A549 (cell line): ENCODE measurements around the gene CLCN3. TPM values are rescaled to one million over a fixed set of nuclear protein-coding genes. Genes with fewer than 3 reads are reported as not detected.

ENCODE experiments used
- ATAC-seq, 2 experiments: fragments of 200-7000 bp in 1 of 2; fragments of >200 bp in 1 of 2; cut with Nextera tagmentation in 1 of 2; cut with Tn5 transposase in 1 of 2; 3 replicates each; pipeline versions ENCODE4 v1.8.0 to v1.9.1; 2018 to 2020; ENCODE audit warnings: mild to moderate bottlenecking in 1 of 2, moderate library complexity in 1 of 2
- CTCF ChIA-PET: fragments of 300-600 bp; sonication (Branson Sonifier 250); formaldehyde crosslinking; extraction: SDS; loops from one replicate; lab custom pipeline; 2021; ENCODE audit warnings: antibody characterized with exemption, inconsistent platforms; lab: Yijun Ruan, JAX
- POLR2A ChIA-PET: fragments of 350-600 bp; formaldehyde crosslinking; extraction: SDS; loops from one replicate; lab custom pipeline; 2021; ENCODE audit warnings: antibody characterized with exemption, inconsistent platforms; lab: Yijun Ruan, JAX
- DNase-seq, 2 experiments: peaks; one replicate each; pipeline versions ENCODE4 v3.0.0 to v3.0.0-alpha.2; 2011 to 2016; ENCODE audit warnings: low read depth in 1 of 2, low spot score in 1 of 2
- FAIRE-seq: peaks from 2 replicates; lab custom pipeline; 2011; peaks lifted over from hg19 to GRCh38; lab: Jason Lieb, UNC
- H3K27ac ChIP-seq, 2 experiments: fragments of >200 bp; sonication (Bioruptor Twin); formaldehyde crosslinking; 3 replicates each; pipeline ENCODE4 v1.5.1; 2016 to 2017
- H3K4me1 ChIP-seq: fragments of >200 bp; sonication (Bioruptor Twin); formaldehyde crosslinking; 3 replicates; pipeline ENCODE4 v1.6.1; 2016
- H3K4me2 ChIP-seq: fragments of >200 bp; sonication (Bioruptor Twin); formaldehyde crosslinking; 3 replicates; pipeline ENCODE4 v1.6.1; 2016
- H3K4me3 ChIP-seq: fragments of >200 bp; sonication (Bioruptor Twin); formaldehyde crosslinking; 3 replicates; pipeline ENCODE4 v1.5.1; 2016
- H3K9me3 ChIP-seq: fragments of >200 bp; sonication (Bioruptor Twin); formaldehyde crosslinking; 3 replicates; pipeline ENCODE4 v1.6.1; 2016
- CBX2 ChIP-seq: fragments of 200-600 bp; sonication (generic); IDR thresholded peaks from 2 replicates; pipeline ENCODE4 v1.6.1; 2016; ENCODE audit warnings: low read depth, mild to moderate bottlenecking, borderline replicate concordance
- CBX8 ChIP-seq: fragments of 200-600 bp; sonication (generic); IDR thresholded peaks from 2 replicates; pipeline ENCODE4 v1.6.1; 2016
- CEBPB ChIP-seq, 2 experiments: fragments of >200 bp in 1 of 2; sonication (Bioruptor Twin) in 1 of 2; formaldehyde crosslinking in 1 of 2; IDR thresholded peaks; 2 replicates each; pipeline ENCODE4 v1.6.1; 2012 to 2016
- CHD4 ChIP-seq: fragments of 200-600 bp; sonication (generic); IDR thresholded peaks from 2 replicates; pipeline ENCODE4 v1.6.1; 2016; ENCODE audit warnings: antibody characterized with exemption, mild to moderate bottlenecking, borderline replicate concordance
- E2F6 ChIP-seq: IDR thresholded peaks from 2 replicates; pipeline ENCODE4 v1.6.1; 2012; ENCODE audit warnings: low read depth, borderline replicate concordance
- HDAC2 ChIP-seq: fragments of 200-600 bp; sonication (generic); IDR thresholded peaks from 2 replicates; pipeline ENCODE4 v1.6.1; 2016
- HOXA7 ChIP-seq: fragments of 250-450 bp; sonication (Bioruptor Pico); IDR thresholded peaks from 2 replicates; pipeline ENCODE4 v1.5.0; 2020; ENCODE audit warnings: mild to moderate bottlenecking, moderate library complexity
- HOXB13 ChIP-seq: fragments of 250-450 bp; sonication (Bioruptor Pico); IDR thresholded peaks from 2 replicates; pipeline ENCODE4 v1.5.0; 2020; ENCODE audit warnings: low read depth, mild to moderate bottlenecking, moderate library complexity
- JUNB ChIP-seq: fragments of >200 bp; sonication (Bioruptor Twin); formaldehyde crosslinking; IDR thresholded peaks from 2 replicates; pipeline ENCODE4 v1.6.1; 2016
- MAX ChIP-seq: IDR thresholded peaks from 2 replicates; pipeline ENCODE4 v1.6.1; 2012
- MAZ ChIP-seq: fragments of 150-350 bp; IDR thresholded peaks from 2 replicates; pipeline ENCODE4 v1.6.1; 2014; ENCODE audit warnings: antibody characterized with exemption, low read depth, low read length, borderline replicate concordance
- MYC ChIP-seq: IDR thresholded peaks from 2 replicates; pipeline ENCODE4 v1.6.1; 2012; ENCODE audit warnings: mild to moderate bottlenecking, inconsistent platforms, low read length, improper control_type of control experiment, borderline replicate concordance
- NPAS2 ChIP-seq: fragments of 250-450 bp; sonication (Bioruptor Pico); IDR thresholded peaks from 2 replicates; pipeline ENCODE4 v1.8.0; 2022; ENCODE audit warnings: mild to moderate bottlenecking, moderate library complexity, borderline replicate concordance
- NR3C1 ChIP-seq: fragments of >200 bp; sonication (Bioruptor Twin); formaldehyde crosslinking; IDR thresholded peaks from 3 replicates; pipeline ENCODE4 v1.6.1; 2017
- PHF8 ChIP-seq: fragments of 200-600 bp; sonication (generic); IDR thresholded peaks from 2 replicates; pipeline ENCODE4 v1.6.1; 2016; ENCODE audit warnings: low read depth, mild to moderate bottlenecking, antibody characterized with exemption, moderate library complexity, borderline replicate concordance
- RARB ChIP-seq: fragments of 250-450 bp; sonication (Bioruptor Pico); IDR thresholded peaks from 2 replicates; pipeline ENCODE4 v1.8.0; 2021; ENCODE audit warnings: mild to moderate bottlenecking, moderate library complexity
- RCOR1 ChIP-seq: fragments of 150-350 bp; IDR thresholded peaks from 2 replicates; pipeline ENCODE4 v1.6.1; 2014; ENCODE audit warnings: antibody characterized with exemption, low read length, low read depth
- RNF2 ChIP-seq: fragments of 200-600 bp; sonication (generic); IDR thresholded peaks from 2 replicates; pipeline ENCODE4 v1.6.1; 2016; ENCODE audit warnings: low read depth, mild to moderate bottlenecking, antibody characterized with exemption, moderate library complexity, borderline replicate concordance
- TFCP2L1 ChIP-seq: fragments of 250-450 bp; sonication (Bioruptor Pico); IDR thresholded peaks from 2 replicates; pipeline ENCODE4 v1.5.0; 2021; ENCODE audit warnings: mild to moderate bottlenecking
- TP53 ChIP-seq: fragments of 250-450 bp; sonication (Bioruptor Pico); IDR thresholded peaks from 2 replicates; pipeline ENCODE4 v1.5.0; 2021; ENCODE audit warnings: mild to moderate bottlenecking, moderate library complexity
- WGBS: methylation state at CpG from one replicate; pipeline ENCODE4 v1.1.6; 2017; ENCODE audit errors: missing lambda C conversion rate; 5-methylcytosine and 5-hydroxymethylcytosine counted together
- polyA plus RNA-seq, 4 experiments: library from polyadenylated mRNA; depleted of rRNA in 3 of 4; stranded (reverse); fragments of >200 nt; fragmentation: RNase III in 1 of 4; extraction: RNeasy Plus Mini Kit Qiagen cat#74134 plus additional on column Dnase treatment in 1 of 4; gene quantifications; 2 replicates in 3 of 4; 3 replicates in 1 of 4; pipeline ENCODE4 v1.2.3, GENCODE V29; 2011 to 2017
- TF ChIP-seq, protein P1 (sequence below): fragments of 200-600 bp; sonication (generic); IDR thresholded peaks from 2 replicates; pipeline ENCODE4 v1.6.1; 2016; ENCODE audit warnings: antibody characterized with exemption, mild to moderate bottlenecking, moderate library complexity
- TF ChIP-seq, protein P2 (sequence below): fragments of >200 bp; sonication (Bioruptor Twin); formaldehyde crosslinking; IDR thresholded peaks from 3 replicates; pipeline ENCODE4 v1.6.1; 2016

The CLCN3 gene
- polyA plus RNA-seq, 2 of the 4 experiments (the other 2 are of a cell fraction), result 18.8 to 53.6 TPM

DNA sequence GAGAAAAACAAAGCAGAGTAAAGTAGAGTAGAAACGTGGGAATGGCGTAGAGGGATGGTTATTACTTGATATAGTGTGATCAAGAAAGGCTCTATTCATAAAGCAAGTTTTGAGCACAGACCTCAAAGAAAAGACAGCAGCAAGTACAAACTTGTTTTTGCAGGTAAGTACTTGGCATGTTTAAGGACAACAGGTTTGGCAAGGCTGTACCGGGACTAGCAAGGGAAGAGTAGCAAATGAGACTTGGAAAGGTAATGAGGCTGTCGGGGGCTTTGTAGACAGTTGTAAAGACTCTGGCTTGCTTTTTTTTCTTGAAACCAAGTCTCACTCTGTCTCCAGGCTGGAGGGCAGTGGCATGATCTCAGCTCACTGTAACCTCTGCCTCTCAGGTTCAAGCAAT lies 48.9 kb upstream of the CLCN3 start (continued):
- TF ChIP-seq HDAC2 (no peak), TP53 (CRISPR knock-in tag) (no peak)

DNA sequence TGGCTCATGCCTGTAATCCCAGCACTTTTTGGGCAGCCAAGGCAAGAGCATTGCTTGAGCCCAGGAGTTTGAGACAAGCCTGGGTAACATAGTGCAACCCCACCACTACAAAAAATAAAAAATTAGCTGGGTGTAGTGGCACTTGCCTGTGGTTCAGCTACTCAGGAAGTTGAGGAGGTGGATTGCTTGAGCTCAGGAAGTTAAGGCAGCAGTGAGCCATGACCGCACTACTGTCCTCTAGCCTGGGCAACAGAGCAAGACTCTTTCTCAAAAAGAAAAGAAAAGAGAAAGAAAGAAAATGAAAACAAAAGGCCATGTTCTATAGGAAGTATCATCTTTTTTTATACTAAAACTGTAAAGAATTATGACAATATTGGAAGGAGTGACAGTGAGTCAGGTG lies 46.5 kb upstream of the CLCN3 start:
- no peak for FAIRE-seq

GRCh38 chr4:169582203-169582602 lies 38.2 kb upstream of the CLCN3 start:
- Histone ChIP-seq H3K9me3 (no peaks in the 10 kb centered on the region), H3K4me1 (no peaks in the 10 kb centered on the region), H3K4me2 (no peak overlapping the region), H3K27ac (no peak overlapping the region), H3K4me3 (no peak overlapping the region)
- WGBS, result 54% methylated on average over 2 of the region's 2 CpGs
- FAIRE-seq (no peak), ATAC-seq (no peak), DNase-seq (no peak)
- ChIA-PET CTCF (no interaction called here), POLR2A (no interaction called here)
- TF ChIP-seq E2F6 (no peak), MAX (no peak), RCOR1 (no peak), CBX2 (no peak), NPAS2 (no peak), JUNB (no peak), MAZ (no peak), RNF2 (no peak), NR3C1 (no peak), PHF8 (no peak), CEBPB (IDR thresholded peaks at IDR 0.05) (no peak), CHD4 (no peak), HOXA7 (CRISPR knock-in tag) (no peak), TFCP2L1 (CRISPR knock-in tag) (no peak), CBX8 (no peak)
- TF ChIP-seq, protein P1, sequence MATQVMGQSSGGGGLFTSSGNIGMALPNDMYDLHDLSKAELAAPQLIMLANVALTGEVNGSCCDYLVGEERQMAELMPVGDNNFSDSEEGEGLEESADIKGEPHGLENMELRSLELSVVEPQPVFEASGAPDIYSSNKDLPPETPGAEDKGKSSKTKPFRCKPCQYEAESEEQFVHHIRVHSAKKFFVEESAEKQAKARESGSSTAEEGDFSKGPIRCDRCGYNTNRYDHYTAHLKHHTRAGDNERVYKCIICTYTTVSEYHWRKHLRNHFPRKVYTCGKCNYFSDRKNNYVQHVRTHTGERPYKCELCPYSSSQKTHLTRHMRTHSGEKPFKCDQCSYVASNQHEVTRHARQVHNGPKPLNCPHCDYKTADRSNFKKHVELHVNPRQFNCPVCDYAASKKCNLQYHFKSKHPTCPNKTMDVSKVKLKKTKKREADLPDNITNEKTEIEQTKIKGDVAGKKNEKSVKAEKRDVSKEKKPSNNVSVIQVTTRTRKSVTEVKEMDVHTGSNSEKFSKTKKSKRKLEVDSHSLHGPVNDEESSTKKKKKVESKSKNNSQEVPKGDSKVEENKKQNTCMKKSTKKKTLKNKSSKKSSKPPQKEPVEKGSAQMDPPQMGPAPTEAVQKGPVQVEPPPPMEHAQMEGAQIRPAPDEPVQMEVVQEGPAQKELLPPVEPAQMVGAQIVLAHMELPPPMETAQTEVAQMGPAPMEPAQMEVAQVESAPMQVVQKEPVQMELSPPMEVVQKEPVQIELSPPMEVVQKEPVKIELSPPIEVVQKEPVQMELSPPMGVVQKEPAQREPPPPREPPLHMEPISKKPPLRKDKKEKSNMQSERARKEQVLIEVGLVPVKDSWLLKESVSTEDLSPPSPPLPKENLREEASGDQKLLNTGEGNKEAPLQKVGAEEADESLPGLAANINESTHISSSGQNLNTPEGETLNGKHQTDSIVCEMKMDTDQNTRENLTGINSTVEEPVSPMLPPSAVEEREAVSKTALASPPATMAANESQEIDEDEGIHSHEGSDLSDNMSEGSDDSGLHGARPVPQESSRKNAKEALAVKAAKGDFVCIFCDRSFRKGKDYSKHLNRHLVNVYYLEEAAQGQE, result no peak
- TF ChIP-seq, protein P2, sequence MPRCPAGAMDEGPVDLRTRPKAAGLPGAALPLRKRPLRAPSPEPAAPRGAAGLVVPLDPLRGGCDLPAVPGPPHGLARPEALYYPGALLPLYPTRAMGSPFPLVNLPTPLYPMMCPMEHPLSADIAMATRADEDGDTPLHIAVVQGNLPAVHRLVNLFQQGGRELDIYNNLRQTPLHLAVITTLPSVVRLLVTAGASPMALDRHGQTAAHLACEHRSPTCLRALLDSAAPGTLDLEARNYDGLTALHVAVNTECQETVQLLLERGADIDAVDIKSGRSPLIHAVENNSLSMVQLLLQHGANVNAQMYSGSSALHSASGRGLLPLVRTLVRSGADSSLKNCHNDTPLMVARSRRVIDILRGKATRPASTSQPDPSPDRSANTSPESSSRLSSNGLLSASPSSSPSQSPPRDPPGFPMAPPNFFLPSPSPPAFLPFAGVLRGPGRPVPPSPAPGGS, result no peak

More for the DNA sequence above, 46.5 kb upstream of the CLCN3 start:
- CTCF ChIA-PET, result interaction anchor here (1.1 kb wide), 1 partner anchor 39 kb away, joined by 3 read pairs; the partner anchor contains the start of gene NEK1
- Histone ChIP-seq H3K27ac (no peak overlapping the region), H3K9me3 (no peaks in the 10 kb centered on the region), H3K4me3 (no peak overlapping the region), H3K4me2 (no peak overlapping the region), H3K4me1 (no peaks in the 10 kb centered on the region)
- POLR2A ChIA-PET, result no interaction called here
- TF ChIP-seq RARB, result no peak
- TF ChIP-seq MYC, result no peak
- no peak for TF ChIP-seq HOXB13
- ATAC-seq (no peak), DNase-seq (no peak)
- WGBS, result 94% methylated on average over 1 of the region's 1 CpG
